OCI-LY3 (cell line): ENCODE results near the gene LRP1B.

Experiments used
- CTCF ChIP-seq: fragments of 200-600, 300-600 bp; sonication (generic); IDR thresholded peaks from 2 replicates; pipeline ENCODE4 v1.5.1; 2014; ENCODE audit warnings: antibody characterized with exemption, low read length, low read depth
- EZH2phosphoT487 ChIP-seq: fragments of 200-600 bp; shearing (Covaris generic); IDR thresholded peaks from 2 replicates; pipeline ENCODE4 v1.6.1; 2018; ENCODE audit warnings: antibody characterized with exemption, mixed run types, low read depth

- TF ChIP-seq CTCF (no peak), EZH2phosphoT487 (no peak)
Observed at GRCh38 chr2:140711867-140712266, 1418.9 kb downstream of the LRP1B start.
